GM18502 (cell line): ENCODE data around the gene SKP1.

Source experiments
- ATAC-seq: cut with Tn5 transposase; IDR thresholded peaks from one replicate; pipeline ENCODE4 v1.9.1; 2021; ENCODE audit warnings: mild to moderate bottlenecking; ENCODE audit not compliant: unreplicated experiment, poor library complexity

The SKP1 gene

DNA sequence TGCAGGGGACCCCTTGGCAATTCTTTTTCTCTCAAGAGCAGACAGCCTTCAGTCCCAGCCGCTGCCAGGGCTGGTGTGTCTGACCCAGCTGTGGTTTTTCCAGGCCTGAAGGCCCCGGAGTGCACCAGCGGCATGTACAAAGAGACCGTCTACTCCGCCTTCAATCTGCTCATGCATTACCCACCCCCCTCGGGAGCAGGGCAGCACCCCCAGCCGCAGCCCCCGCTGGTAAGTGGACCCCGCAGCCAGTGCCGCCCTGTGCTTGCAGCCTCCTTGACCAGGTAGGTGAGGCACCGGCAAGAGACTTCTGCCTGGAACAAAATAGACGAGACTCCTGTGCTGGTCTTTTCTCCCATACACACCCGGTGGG lies 61.0 kb downstream of the SKP1 start:
- no peak for ATAC-seq

DNA sequence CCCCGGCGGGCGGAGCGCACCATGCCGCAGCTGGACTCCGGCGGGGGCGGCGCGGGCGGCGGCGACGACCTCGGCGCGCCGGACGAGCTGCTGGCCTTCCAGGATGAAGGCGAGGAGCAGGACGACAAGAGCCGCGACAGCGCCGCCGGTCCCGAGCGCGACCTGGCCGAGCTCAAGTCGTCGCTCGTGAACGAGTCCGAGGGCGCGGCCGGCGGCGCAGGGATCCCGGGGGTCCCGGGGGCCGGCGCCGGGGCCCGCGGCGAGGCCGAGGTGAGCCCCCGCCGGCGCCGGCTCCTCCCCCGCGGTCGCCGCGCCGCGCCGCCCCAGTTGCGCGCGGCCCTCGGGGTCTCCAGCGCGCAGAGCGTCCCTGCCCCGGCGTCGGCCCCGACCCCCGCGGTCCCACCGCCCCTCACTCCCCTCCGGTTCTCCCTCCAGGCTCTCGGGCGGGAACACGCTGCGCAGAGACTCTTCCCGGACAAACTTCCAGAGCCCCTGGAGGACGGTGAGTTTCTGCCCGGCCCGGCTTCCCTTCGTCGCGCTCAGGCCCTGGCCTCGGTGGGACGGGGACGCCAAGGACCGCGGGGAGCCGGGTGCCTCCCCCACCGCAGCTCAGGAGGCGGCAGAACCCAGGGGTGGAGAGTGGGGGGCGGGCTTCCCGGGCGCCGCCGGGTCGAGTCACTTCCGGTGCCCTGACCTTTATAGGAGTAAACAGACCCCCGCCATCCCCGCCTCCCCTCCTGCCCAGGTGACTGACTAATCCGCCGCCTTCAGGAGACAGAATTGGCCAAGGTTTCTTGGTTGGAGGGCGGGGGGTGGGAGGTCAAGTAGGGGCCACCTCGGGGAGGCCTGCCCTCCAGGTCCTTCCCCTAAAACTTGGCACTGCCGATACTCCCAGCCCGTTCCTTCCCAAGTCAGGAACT lies 61.6 kb downstream of the SKP1 start:
- no peak for ATAC-seq

DNA sequence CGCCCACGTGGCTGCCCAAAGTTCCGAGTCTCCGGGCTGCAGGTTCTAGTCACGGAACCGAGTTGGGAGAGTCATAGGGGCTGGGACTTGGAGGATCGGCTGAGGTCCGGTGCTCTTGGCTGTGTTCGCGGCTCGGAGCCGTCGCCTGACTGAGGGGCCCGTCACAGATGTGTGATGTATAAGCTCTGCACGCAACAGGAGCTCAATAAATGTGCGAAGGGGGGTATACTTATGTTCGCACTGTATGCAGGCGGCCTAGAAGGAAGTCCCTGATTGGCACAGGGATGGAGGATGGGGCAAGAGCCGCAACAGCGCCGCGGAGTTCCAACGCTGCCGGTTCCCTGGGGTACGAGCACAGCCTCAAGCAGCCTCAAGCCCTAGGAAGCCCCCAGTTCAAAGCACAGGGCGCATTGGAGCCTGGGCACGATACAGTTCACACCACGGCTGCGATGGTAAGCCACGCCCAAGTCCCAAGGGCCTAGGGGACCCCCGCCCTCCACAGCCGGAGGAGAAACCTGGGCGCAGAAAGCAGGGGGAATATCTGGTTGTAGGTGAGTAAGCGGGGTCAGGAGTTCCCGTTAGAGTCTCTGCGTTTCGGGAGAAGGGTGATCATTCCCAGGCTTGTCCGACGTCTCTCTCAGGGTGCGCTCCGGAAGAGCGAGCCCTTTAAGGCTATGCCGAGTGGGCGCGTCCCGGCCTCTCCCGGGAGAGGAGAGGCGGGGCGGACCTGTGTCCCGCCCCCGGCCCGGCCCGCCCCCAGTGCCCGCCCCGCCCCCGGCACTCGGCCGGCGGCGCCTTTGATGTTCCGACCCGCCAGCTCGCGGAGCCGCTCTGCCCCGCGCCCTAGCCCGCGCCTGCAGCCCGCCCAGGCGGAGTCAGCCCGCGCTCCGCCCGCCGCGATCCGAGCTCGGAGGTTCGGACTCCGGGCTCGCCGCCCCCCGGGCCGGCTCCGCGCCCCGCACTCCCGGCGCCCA lies 62.6 kb downstream of the SKP1 start, which contains the start of gene TCF7:
TCF7 (plus strand) TSS at position 780 of the 974 bp plus-strand sequence. CDS start 226 bp downstream, outside the sequence.
- ATAC-seq: peak; percentile 88

DNA sequence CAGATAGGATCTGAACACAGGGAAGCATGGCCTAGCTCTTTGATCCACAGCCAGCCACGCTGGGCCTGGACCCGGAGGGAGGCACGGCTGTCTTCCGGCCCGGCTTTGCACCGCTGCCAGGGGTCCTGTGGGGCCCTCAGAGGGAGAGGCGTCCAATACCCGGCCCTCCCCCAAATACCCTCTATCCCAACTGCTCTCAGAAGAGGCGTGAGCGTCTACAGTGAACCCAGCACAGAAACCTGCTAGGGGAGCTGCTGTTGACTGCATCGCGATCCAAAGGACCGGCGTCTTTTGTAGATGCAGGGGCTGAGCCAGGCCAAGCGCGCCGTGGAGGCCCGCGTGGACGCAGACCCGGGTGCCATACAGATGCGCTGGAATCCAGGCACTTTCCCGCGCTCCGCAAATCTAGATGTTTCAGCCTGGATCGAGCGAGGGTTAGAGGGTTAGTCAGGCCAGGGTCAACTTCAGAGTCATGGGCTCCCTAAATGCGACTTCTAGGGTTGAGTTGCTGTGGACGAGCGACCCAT lies 63.3 kb downstream of the SKP1 start:
- no peak for ATAC-seq

DNA sequence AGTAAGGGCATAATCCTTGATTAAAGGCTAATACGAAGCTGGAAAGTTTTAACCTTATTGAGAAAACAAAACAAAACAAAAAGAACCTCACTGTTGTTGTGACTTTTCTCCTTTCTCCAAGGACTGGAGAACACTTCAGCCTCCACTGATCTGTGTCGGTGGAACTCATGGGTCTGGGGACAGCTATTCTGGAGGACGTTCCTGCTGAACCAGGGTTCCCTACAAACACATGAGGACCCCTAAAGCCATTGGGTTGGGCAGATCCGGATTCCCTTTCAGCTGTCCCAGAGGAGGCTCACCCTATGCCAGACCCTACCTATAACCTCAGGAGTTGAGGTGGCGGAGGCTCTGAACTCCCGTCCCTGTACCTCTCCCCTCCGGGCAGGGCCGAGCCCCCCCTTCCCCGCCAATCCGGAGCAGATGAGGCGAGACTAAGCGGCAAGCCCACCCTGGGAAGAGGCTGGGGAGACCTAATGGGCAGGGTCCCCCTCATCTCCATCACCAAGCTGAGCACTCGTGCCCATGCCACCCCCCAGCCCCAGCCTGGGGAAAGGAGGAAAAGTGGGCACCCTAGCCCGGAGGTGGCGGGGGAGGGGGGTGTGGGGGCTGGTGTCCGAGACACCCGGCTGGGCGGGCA lies 63.9 kb downstream of the SKP1 start:
- ATAC-seq: no peak

DNA sequence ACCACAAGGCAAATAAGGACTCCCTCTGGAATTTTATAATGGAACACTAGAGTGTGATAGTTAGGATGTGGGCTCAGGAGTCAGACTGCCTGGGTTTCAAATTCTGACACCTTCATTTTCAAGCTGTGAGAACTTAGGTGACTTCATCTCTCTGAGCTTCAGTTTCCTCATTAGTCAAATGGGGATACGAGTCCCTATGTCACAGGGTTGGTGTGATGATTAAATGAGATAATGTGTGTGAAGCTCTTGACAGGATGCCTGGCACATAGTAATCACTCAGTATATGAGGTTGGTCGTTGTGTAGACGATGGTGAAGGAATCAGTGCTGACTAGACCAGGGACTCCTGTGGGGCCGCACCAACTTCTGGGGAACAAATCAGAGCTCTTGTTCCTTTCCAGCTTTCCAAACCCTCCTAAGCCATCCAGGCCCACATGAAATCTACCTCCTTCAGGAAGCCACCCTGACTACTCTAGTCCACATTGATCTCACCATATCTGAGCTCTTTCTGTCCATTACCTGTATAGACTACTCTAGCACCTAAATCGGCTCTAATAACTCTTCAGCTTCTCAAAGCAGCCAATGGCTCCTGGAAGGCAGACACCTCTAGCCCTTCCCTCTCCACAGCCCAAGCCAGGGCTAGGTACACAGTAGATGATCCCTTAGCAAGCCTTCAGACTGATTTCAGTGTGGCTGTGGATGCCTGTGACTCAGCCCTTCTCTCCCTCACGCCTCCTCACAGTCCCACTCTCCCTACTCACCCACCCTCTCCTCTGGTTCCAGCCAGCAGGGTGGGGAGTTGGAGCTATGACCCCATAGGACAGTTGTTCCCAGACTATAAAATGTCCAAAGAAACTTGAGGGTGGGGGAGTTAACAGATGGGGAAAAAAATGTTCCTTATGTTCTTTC lies 64.8 kb downstream of the SKP1 start:
- ATAC-seq: peak; percentile 33

DNA sequence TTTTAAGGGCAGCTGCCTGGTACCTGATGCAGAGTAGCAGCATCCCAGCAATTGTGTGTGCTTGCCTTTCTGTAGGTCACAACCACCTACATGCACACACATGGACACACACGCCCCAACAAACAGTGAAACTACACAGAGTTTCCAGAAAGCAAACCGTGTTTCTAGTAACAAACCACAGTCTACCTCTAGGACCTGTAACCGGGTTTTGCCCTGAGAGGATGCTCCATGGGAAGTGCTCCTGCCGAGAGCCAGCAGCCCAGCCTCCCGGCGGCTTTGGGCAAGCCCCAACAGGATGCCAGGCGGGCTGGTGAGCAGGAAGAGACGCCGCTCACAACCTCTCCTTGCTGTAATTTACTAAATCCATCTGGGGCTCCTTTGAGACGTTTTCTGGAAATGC lies 66.4 kb downstream of the SKP1 start:
- no peak for ATAC-seq

DNA sequence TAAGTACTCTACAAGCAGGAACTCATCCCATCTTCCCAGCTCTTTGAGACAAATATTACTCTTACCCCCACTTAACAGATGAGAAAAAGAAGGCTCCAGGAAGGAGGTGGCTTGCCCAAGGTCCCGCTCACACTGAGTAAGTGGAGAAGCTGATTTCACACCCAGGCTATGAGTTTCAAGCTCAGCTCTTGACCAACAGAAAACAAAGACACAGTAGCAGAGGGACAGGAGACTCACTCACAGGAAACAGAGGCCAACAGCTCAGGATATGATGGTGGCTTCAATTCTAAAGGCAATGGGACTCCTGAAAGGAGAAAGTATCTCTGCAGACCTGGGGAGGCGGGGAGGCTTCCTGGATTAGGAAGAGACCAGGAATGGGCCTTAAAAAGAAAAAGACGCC lies 69.0 kb downstream of the SKP1 start:
- ATAC-seq: no peak

DNA sequence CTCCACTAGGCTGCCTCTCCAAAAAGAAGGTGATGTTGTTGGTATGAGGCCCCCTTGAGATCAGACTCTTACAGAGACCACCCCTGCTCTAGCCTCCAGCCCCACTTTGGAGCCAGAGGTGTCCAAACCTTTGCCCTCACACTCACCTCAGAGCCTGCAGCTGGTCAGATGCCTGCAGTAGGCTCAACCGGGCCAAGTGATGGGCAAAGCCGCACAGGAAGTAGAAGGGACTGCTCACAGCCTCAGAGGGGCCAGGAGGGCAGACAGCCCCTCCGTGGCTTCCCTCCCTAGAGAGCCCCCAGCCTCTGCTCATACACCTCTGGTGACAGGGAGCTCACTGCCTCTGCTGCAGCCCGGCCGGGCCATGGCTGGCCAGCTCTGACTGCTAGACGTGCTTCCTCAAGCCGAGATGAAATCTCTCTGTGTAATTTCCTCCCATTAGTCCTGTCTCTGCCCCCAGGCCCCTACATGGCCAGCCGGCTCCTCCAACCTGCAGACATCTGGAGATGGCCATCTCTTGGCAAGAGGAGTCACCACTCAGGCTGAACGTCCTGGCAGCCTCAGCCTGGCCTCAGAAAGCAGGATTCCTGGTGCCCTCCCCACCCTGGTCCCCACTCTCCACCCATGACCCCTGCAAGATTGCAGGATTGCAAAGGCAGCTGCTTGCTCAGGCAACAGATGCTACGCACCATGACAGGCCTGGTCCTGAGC lies 69.6 kb downstream of the SKP1 start:
- ATAC-seq: no peak

DNA sequence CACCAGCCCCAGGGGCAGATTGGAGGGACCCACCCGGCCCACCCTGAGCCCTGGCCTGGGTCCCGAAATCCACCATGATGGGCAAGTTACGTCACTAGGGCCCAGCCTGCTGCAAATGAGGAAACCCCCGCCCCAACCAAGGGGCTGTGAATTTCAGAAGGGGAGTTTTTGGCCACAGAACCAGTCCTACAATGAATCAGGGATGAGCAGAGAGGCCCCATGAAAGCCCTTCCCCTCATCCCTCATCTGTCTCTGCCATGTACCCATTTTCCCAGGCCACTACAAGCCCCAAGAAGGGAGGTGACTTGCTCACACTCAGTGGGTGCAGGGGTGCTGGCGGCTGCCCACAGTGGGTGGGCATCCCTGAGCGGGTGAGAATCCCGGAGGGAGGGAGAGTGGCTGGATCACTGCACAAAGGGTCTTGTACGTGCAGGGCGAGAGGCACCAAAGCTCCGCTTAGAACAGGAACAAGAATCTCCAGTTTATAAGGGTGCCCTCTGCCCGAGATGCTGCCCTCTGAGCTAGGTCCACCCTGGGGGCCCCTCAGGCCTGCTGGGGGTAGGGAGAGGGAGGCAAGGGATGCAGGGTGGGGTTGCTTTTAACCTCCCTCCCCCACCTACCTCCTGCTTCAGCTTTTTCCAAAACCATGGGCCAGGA lies 72.6 kb downstream of the SKP1 start:
- no peak for ATAC-seq

DNA sequence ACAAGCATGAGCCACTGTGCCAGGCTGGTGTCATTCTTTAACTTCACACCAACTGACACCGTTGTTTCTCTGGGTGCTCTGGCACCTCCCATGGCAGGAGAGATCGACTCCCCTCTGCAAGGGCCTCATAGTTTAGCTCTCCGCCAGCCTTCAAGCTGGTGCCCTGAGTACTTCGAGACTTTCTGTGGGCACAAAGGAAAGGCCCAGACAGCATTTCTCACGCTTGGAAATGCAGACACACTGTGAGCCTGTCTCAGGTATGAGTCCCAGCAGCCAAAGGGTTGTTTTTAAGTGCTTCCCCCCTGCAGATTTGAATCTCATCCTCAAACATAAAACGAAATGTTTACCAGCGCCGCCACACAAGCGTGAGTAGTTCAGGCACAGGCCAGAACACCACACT lies 73.4 kb downstream of the SKP1 start:
- ATAC-seq: no peak

DNA sequence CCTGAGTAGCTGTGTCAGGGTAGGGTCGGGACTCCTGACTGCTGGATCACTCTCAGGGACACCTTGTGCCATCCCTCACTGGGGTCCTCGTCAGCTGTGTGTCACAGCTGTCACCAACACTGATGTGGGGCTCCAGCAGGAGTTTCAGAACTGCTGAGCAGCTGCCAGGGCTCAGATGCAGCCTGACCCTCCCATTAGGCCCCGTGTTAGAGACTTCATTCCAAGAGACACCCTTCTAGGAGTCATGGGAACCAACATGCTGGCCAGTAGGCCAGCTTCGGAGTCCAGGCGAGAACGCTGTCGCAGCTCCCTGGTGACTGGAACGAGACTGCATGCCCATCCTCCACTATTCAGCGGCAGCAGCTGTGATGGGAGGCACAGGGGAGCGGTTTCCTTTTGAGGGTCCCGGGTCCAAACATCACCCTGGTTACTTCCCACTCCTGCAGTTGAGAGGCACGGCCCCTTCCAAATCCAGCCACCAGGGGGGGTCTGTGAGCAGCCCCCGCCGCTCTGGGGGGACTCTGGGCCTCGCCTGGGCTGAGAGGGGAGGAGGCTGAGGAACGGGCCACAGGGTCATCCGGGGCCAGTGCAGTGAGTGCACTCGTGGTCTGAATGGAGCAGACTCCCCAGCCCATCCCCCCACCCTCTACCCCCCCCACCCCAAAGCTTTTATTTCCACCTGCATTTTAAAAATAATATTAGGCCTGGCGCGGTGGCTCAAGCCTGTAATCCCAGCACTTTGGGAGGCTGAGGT lies 74.9 kb downstream of the SKP1 start:
- ATAC-seq: peak; percentile 25

DNA sequence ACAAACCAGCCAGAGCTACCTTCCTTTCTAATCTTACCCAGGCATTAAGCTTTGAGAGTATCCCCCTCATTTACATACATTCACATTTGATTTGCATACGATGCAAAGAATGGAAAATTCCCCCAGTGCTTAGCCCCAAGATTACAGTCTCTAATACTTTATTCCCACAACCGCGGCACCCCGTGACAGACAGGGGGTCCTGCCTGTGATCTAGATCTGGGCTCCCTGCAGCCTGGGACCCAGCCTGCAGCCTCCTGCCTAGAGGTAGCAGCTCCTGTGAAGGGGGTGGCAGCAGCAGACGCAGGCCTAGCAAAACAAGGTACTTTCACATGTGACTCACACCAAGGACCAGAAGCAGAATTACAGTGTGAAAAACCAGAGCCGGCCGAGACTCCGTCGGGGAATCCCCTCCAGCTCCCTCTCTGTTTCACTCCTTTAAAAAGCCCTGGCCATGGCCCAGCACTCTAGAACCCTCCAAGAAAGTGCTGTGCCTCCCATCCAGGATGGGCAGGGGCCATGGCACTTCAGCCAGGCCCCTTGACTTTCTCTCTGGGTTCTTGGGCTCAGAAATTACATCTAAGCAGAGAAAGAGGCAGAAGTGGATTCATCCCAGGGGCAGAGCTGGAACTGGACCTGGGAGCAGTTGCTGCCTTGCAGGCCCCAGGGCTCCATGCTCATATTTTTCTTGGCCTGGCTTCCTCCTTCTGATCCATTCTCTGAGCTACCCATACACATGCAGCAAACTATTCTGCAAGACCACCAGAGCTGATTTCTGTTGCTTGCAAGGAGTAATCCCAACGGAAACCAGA lies 76.3 kb downstream of the SKP1 start:
- peak; percentile 89 for ATAC-seq

DNA sequence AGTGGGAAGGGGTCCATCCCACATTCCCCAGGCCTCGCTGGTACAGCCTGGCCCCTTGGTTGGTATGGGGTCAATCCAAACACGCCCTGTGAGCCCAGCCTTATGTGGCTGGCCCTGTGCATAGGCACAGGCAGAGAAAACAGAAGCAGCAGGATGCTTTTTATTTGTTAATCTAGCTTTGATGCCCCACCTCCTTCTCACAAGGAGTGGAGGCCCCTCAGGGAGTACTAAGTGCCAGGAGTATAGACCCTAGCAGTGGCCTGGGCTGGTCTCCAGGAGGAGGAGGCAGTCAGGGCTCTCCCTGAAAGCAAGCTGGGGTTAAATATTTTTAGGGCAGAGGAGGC lies 76.8 kb downstream of the SKP1 start:
- ATAC-seq: no peak

DNA sequence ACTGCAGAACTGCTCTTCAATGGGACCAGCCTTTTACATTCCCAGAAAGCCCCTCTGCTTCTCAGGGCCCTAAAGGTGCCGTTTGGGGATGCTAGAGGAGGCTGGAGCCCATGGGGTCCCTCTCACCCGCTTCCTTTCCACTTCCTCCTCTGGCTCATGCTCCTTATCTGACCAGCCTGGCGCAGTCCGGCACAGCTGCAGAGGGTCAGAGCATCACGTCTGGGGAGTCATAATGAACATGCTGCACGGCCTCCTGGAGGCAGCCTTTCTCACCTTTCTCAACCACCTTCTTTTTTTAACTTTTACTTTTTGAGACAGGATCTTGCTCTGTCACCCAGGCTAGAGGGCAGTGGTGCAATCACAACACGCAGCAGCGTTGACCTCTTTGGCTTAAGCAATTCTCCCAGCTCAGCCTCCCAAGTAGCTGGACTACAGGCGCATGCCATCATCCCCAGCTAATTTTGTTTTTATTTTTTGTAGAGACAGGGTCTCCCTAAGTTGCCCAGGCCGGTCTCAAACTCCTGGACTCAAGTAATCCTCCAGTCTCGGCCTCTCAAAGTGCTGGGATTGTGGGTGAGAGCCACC lies 77.4 kb downstream of the SKP1 start:
- no peak for ATAC-seq
